SH-SY5Y (cell line): Measurements from ENCODE around the gene DNAJA3.

ENCODE experiments used
- GATA2 ChIP-seq: IDR thresholded peaks from 2 replicates; pipeline ENCODE4 v1.6.1; 2011; ENCODE audit warnings: mild to moderate bottlenecking, low read depth, low read length
- GATA3 ChIP-seq: IDR thresholded peaks from 2 replicates; pipeline ENCODE4 v1.6.1; 2011; ENCODE audit warnings: low read depth, mild to moderate bottlenecking, low read length, moderate library complexity

DNA sequence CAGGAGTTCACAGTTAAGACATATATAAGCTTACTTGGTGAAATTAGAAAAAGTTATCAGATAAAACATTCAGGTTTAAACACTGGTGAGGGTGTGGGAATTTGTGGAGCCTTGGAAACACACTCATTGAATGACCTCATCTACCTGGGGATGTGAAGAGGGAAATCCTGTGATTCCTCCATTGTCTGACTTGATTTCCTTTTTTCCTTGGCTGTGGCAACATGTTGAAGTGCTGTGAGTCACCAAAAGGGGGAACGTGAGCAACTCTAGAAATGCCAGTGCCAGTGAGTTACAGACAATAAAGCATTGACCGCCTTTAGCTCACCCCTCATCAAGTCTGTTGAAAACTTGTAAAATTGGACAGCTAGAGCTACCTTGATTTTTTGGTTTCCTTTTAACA, 52.3 kb downstream of the DNAJA3 start:
- TF ChIP-seq GATA2 (no peak), GATA3 (no peak)
